Body of pancreas (tissue), 4 donors: ENCODE measurements around the gene PACS1. TPM values are rescaled to one million over a fixed set of nuclear protein-coding genes. Genes with fewer than 3 reads are reported as not detected.

Experiments used
- ATAC-seq: fragments of 150-250 bp; one replicate; pipeline ENCODE4 v1.9.1; 2016
- DNase-seq, 4 donors: peaks; one replicate each; pipeline ENCODE4 v3.0.0-alpha.2; 2019
- H3K27ac ChIP-seq, 4 donors: fragments of 200-600 bp; sonication (generic); 1 replicate in 3 of 4; 2 replicates in 1 of 4; pipeline versions ENCODE4 v1.5.1 to v1.6.1; 2016 to 2019; ENCODE audit warnings: mild to moderate bottlenecking in 1 of 4, mixed read lengths in 1 of 4, moderate library complexity in 1 of 4
- H3K27me3 ChIP-seq, 2 donors: fragments of 200-600 bp; sonication (generic); one replicate each; pipeline ENCODE4 v1.6.0; 2016; ENCODE audit warnings: mild to moderate bottlenecking in 1 of 2
- H3K36me3 ChIP-seq, 2 donors: fragments of 200-600 bp; sonication (generic); replicated peaks in 1 of 2; 2 replicates each; pipeline ENCODE4 v1.5.1; 2016; ENCODE audit warnings: low read depth in 2 of 2; ENCODE audit not compliant: insufficient read depth in 1 of 2
- H3K4me1 ChIP-seq: fragments of 200-600 bp; sonication (generic); one replicate; pipeline ENCODE4 v1.6.0; 2016
- H3K4me3 ChIP-seq, 2 donors: fragments of 200-600 bp; sonication (generic); 1 replicate in 1 of 2; 2 replicates in 1 of 2; pipeline ENCODE4 v1.5.1; 2016 to 2019
- H3K9me3 ChIP-seq, 3 donors: fragments of 200-600 bp; sonication (generic); 1 replicate in 2 of 3; 2 replicates in 1 of 3; pipeline ENCODE4 v1.5.1; 2016
- POLR2A ChIP-seq, 3 donors: fragments of 450-650 bp; IDR thresholded peaks; one replicate each; pipeline ENCODE4 v1.6.1; 2016; ENCODE audit warnings: antibody characterized with exemption in 3 of 3, mild to moderate bottlenecking in 2 of 3
- WGBS, 2 donors: methylation state at CpG; one replicate each; pipeline ENCODE4 v1.1.5; 2017; 5-methylcytosine and 5-hydroxymethylcytosine counted together
- intact Hi-C: fragments of 100-400 bp; cut with DNase I; formaldehyde crosslinking; loops from one replicate; pipeline ENCODE4 v1.15.1; 2023
- total RNA-seq, 2 donors: library from RNA; depleted of rRNA; stranded (reverse); fragments of >200 nt; gene quantifications; one replicate each; pipeline ENCODE4 v1.1.0, GENCODE V29; 2016
- TF ChIP-seq, protein P1 (sequence below), 7 experiments: fragments of 450-650 bp in 4 of 7; fragments of 200-600 bp in 3 of 7; sonication (generic) in 3 of 7; IDR thresholded peaks; one replicate each; pipeline ENCODE4 v1.5.1; 2016 to 2019; ENCODE audit warnings: antibody characterized with exemption in 7 of 7

PACS1 gene
- total RNA-seq, 2 donors from 2014 or later: 17.5 to 19.7 TPM

GRCh38 chr11:66284526-66285078 is 214.5 kb downstream of the PACS1 start:
- Histone ChIP-seq H3K4me1 (peaks cover 24% of the 10 kb centered on the region), H3K27me3 (no peaks in the 10 kb centered on the region), H3K36me3 (peaks cover 0 to 2% of the 10 kb centered on the region in 2 donors), H3K9me3 (no peaks in the 10 kb centered on the region), H3K4me3 (no peak overlapping the region), H3K27ac (no peak overlapping the region)
- intact Hi-C loops: no loop called here
- no peak for DNase-seq
- TF ChIP-seq POLR2A (IDR thresholded peaks at IDR 0.05): no peak
- TF ChIP-seq, protein P1, sequence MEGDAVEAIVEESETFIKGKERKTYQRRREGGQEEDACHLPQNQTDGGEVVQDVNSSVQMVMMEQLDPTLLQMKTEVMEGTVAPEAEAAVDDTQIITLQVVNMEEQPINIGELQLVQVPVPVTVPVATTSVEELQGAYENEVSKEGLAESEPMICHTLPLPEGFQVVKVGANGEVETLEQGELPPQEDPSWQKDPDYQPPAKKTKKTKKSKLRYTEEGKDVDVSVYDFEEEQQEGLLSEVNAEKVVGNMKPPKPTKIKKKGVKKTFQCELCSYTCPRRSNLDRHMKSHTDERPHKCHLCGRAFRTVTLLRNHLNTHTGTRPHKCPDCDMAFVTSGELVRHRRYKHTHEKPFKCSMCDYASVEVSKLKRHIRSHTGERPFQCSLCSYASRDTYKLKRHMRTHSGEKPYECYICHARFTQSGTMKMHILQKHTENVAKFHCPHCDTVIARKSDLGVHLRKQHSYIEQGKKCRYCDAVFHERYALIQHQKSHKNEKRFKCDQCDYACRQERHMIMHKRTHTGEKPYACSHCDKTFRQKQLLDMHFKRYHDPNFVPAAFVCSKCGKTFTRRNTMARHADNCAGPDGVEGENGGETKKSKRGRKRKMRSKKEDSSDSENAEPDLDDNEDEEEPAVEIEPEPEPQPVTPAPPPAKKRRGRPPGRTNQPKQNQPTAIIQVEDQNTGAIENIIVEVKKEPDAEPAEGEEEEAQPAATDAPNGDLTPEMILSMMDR (IDR thresholded peaks at IDR 0.05): no peak
- no peak for ATAC-seq
- WGBS, 2 donors: 93 to 95% methylated on average over 10 to 16 of the region's 16 CpGs

GRCh38 chr11:66285250-66285947 is 215.3 kb downstream of the PACS1 start:
- intact Hi-C loops: no loop called here
- DNase-seq (no peak), ATAC-seq (no peak)
- Histone ChIP-seq H3K27ac (no peak overlapping the region), H3K9me3 (no peaks in the 10 kb centered on the region), H3K4me3 (no peak overlapping the region), H3K27me3 (no peaks in the 10 kb centered on the region), H3K4me1 (peaks cover 32% of the 10 kb centered on the region), H3K36me3 (peaks cover 0 to 2% of the 10 kb centered on the region in 2 donors)
- WGBS, 2 donors: 71 to 73% methylated on average over 7 to 12 of the region's 13 CpGs
- TF ChIP-seq, protein P1 (IDR thresholded peaks at IDR 0.05): no peak
- no peak for TF ChIP-seq POLR2A (IDR thresholded peaks at IDR 0.05)

- TF ChIP-seq, protein P1 (IDR thresholded peaks at IDR 0.05): no peak
- no peak for TF ChIP-seq POLR2A (IDR thresholded peaks at IDR 0.05)
- intact Hi-C loops: no loop called here
- Histone ChIP-seq H3K36me3 (peaks cover 0 to 2% of the 10 kb centered on the region in 2 donors), H3K27ac (no peak overlapping the region), H3K4me1 (peaks cover 40% of the 10 kb centered on the region), H3K9me3 (no peaks in the 10 kb centered on the region), H3K4me3 (no peak overlapping the region), H3K27me3 (no peaks in the 10 kb centered on the region)
- WGBS, 2 donors: 70 to 86% methylated on average over 2 to 5 of the region's 5 CpGs
- ATAC-seq (no peak), DNase-seq (no peak)
Observed at GRCh38 chr11:66286699-66287098, 216.6 kb downstream of the PACS1 start.

DNA sequence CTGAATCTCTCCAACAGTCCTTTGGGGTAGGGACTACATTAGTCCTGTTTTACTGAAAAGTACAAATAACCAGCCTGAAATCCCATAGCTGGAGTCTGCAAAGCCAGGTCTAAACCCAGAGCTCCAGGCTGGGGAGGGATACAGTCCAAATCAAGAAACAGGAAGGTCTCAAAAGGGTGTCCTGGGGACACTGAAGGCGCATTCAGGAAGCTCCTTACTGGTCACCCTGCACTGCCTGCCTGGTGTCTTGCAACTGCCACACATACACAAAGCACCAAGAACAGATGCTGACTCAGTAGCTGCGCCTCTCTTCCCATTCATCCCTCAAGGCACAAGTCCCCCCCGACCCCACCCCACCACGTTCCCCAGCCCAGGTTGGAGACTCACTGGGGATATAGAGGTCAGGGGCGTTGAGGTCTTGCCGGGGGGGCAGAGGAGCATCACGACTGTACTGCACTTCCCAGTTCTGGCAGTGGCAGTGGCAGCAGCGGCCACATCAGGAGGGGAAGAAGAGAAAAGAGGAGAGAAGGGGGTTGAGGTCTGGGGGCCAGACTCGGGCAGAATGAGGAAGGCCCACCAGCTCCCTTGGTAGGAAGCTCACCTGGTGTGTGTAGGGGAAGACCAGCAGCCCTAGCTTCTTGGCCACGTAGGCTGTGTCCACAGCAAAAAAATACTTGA is 217.3 kb downstream of the PACS1 start:
- intact Hi-C loops: no loop called here
- no peaks in the 10 kb centered on the region for H3K9me3 ChIP-seq
- DNase-seq (no peak), ATAC-seq (no peak)
- no peaks in the 10 kb centered on the region for H3K27me3 ChIP-seq
- WGBS, 2 donors: 56 to 68% methylated on average over 10 of the region's 10 CpGs
- no peak for TF ChIP-seq POLR2A (IDR thresholded peaks at IDR 0.05)
- TF ChIP-seq, protein P1 (IDR thresholded peaks at IDR 0.05): no peak
- peaks cover 0 to 2% of the 10 kb centered on the region in 2 donors for H3K36me3 ChIP-seq
- H3K4me1 ChIP-seq: peaks cover 46% of the 10 kb centered on the region
- no peak overlapping the region for H3K4me3 ChIP-seq
- H3K27ac ChIP-seq: peak overlapping the region in 1 of 4 donors; percentile 99
